GM21825 (cell line): ENCODE results near the gene CSGALNACT2.
"Not testable (repeated sequence)": the region's sequence is repeated elsewhere in the genome, so short reads cannot be mapped to it uniquely, and the experiment has no call there.

Source experiments
- ATAC-seq: cut with Tn5 transposase; IDR thresholded peaks from one replicate; pipeline ENCODE4 v1.9.1; 2021; ENCODE audit warnings: mild to moderate bottlenecking, moderate library complexity; ENCODE audit not compliant: unreplicated experiment

The CSGALNACT2 gene

DNA sequence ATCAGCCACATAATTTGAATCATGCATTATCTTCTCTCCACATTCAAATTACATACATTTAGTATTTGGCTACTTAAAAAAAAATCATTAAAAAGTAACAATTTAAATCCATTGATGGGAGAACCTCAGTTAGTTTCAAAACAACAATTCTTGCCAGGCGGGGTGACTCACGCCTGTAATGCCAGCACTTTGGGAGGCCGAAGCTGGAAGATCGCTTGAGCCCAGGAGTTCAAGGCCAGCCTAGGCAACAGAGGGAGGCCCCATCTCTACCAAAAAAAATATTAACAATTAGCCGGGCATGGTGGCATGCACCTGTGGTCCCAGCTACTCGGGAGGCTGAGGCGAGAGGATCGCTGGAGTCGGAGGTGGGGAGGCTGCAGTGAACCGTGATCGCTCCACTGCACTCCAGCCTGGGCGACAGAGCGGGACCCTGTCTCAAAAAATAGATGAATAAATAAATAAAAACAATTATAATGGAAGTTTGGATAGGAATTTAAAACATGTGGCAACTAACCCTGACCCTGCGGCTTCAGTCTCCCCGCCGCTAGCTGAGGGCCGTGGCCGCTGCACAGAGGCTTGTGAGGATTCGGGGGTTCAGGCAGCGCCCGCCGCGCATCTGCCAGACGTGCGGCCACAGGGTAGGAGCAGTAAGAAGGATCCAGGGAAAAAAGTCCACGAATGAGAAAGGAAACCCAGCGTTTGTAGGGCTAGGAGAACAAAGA is 1.1 kb upstream of the CSGALNACT2 start:
- no peak for ATAC-seq

DNA sequence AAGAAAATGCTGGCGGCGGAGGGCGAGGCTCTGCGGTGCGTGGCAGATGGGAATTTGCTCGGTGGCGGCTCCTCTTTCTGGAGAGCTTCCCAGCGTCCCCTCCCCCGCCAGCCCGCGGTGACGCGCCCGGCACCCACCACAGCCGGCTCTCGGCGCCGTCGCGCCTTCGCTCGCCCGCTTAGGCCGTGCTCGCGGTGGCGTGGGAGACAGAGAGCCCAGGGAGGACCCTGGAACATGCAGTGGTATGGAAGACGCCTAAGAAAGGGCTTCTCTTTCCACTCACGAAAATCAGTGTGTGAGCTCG is 576 bp upstream of the CSGALNACT2 start:
- ATAC-seq: peak; percentile 26

DNA sequence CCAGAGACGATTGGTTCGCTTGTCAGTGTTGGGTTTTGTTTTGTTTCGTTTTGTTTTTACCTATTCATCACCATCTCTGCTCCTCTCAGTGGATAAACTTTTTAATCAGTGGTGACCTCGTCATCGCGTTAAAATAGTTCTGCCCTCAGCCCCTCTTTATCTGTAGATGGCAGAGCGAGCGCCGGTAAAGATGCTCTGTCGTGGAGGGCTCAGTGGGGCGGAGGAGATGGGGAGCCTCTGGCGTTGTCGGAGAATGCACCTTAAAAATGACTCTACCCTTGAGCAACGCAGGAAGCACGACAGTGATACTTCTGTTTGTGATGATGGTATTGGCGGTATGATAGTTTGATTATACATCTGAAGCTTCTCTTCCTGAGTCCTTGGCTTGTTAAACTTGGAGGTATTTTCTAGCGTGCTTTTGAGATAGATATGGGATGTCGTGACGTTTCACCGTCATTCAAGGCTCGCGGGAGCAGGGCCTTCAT is 554 bp downstream of the CSGALNACT2 start:
- peak; percentile 37 for ATAC-seq

DNA sequence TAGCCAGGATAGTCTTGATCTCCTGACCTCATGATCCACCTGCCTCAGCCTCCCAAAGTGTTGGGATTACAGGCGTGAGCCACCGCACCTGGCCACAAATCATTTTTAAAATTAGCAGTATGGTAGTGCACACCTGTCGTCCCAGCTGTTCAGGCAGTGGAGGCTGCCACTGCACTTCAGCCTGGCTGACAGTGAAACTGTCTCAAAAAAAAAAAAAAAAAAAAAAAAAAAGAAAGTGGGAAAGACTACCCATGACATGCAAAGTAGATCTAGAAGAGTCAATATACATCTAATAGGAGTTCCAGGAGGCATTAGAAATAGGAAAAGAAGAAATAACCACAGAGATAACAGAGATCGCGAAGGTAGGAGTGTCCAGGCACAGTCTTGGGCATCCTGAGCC is 3.2 kb downstream of the CSGALNACT2 start:
- ATAC-seq: no peak

DNA sequence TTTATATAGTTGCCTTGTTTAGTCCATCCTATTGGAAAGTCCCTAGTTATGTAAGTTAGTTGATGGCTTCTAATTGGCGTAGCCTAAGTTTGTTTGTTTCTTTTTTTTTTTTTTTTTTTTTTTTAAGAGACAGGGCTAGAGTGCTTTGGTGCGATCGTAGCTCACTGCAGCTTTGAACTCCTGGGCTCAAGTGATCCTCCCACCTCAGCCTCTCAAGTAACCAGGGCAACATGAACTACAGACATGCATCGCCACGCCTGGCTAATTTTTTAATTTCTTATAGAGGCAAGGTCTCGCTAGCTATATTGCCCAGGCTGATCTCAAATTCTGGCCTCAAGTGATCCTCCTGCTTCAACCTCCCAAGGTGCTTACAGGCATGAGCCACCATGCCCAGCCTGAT is 7.1 kb downstream of the CSGALNACT2 start:
- ATAC-seq: no peak

DNA sequence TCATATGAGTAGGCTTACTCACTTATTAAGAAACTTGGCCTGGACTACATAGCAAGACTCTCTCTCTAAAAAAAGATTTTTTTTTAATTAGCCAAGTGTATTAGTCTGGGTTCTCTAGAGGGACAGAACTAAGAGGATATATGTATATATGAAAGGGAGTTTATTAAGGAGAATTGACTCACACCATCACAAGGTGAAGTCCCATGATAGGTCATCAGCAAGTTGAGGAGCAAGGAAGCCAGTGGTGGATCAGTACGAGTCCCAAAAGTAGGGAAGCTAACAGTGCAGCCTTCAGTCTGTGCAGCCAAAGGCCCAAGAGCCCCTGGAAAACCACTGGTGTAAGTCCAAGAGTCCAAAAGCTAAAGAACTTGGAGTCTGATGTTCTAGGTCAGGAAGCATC is 7.7 kb downstream of the CSGALNACT2 start:
- not testable (repeated sequence) for ATAC-seq

DNA sequence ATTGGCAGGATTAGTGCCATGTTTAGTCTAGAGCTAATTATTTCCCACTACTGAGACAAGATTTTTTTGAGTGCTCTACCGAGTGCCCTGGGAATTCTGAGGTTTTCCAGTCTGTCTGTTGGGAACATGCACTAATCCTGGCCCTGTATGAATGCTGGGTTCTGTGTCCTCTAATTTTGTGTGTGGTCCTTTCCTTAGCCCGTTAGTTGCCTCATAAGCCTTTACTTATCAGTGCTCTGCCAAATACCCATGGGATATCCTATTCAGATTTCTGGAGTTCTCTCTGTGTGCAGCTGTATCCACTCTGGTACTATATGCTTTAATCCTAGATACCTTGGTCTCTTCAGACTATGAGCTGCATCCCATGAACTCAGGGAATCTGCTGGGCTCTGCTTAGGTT is 13.1 kb downstream of the CSGALNACT2 start:
- ATAC-seq: no peak

DNA sequence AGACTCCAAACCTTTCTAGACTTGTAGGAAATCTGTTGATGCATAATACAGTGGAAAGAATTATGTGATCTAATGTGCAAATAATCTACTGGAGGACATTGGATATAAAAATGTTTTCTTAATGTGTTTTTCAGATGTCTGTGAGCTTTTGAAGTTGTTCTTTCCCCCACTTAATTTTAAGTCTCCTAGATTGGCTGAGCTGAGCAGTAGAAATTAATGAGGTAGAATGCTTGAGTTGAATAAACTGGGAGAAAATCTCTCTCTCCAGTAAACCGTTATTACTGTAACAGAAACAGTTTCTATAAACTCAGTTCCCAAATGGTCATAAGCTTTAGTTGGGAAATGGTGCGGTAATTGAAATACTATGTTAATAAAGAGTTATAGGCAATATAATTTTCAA is 15.7 kb downstream of the CSGALNACT2 start:
- no peak for ATAC-seq

DNA sequence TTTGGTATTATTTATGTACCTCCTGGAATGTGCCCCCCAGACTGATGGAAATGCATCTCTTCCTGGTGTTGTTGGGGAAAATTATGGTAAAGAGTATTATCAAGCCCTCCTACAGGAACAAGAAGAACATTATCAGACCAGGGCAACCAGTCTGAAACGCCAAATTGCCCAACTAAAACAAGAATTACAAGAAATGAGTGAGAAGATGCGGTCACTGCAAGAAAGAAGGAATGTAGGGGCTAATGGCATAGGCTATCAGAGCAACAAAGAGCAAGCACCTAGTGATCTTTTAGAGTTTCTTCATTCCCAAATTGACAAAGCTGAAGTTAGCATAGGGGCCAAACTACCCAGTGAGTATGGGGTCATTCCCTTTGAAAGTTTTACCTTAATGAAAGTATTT is 17.0 kb downstream of the CSGALNACT2 start:
- ATAC-seq: no peak

DNA sequence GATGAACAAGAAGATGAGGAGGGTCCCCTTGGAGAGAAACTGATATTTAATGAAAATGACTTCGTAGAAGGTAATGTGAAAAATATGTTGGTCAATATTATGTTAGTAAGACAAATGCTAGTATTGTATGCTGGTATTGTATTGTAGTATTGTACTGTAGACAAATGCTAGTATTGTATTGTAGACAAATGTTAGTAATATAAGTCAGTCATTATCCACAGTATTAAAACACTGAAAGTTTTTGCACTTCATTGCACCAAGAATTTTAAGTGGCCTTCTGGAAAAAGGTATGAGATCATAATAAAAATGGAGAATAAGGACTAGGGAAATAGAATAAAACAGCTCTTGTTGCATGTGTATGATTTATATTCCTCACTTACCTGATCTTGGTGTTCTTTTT is 17.5 kb downstream of the CSGALNACT2 start:
- ATAC-seq: no peak

DNA sequence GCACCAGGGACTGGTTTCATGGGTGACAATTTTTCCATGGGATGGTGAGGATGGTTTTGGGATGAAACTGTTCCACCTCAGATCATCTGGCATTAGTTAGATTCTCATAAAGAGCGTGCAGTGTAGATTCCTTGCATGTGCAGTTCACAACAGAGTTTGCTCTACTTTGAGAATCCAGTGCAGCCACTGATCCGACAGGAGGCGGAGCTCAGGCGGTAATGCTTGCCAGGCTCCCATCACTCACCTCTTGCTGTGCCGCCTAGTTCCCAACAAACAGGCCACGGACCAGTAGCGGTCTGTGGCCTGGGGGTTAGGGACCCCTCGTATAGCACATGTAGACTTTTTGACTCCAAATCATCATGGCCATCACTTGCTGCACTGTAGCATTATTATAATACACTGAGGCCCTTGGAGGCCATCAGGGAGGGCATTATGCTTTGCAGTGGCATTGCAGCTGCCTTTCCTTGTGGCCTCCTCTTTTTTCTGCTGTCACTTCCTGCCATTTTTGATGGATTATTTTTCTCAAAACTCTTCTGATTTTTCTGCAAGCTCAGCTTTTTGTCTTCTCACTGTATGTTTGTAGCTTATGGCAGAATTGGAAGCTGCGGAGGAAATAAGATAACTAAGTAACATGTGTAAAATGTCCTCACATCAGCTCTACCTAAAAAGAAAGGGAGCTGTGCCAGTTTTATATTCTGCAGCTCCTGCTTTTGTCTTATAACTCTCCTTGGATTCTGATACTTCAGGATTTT is 18.5 kb downstream of the CSGALNACT2 start:
- no peak for ATAC-seq

DNA sequence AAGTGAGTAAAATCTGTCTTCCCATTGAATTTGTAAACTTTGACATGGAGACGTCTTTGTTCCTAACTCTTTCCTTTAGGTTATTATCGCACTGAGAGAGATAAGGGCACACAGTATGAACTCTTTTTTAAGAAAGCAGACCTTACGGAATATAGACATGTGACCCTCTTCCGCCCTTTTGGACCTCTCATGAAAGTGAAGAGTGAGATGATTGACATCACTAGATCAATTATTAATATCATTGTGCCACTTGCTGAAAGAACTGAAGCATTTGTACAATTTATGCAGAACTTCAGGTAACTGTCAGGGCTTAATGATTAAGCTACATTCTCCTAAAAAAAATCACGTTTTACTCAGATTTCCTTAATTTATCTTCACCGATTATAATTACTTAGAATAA is 20.4 kb downstream of the CSGALNACT2 start:
- ATAC-seq: no peak

DNA sequence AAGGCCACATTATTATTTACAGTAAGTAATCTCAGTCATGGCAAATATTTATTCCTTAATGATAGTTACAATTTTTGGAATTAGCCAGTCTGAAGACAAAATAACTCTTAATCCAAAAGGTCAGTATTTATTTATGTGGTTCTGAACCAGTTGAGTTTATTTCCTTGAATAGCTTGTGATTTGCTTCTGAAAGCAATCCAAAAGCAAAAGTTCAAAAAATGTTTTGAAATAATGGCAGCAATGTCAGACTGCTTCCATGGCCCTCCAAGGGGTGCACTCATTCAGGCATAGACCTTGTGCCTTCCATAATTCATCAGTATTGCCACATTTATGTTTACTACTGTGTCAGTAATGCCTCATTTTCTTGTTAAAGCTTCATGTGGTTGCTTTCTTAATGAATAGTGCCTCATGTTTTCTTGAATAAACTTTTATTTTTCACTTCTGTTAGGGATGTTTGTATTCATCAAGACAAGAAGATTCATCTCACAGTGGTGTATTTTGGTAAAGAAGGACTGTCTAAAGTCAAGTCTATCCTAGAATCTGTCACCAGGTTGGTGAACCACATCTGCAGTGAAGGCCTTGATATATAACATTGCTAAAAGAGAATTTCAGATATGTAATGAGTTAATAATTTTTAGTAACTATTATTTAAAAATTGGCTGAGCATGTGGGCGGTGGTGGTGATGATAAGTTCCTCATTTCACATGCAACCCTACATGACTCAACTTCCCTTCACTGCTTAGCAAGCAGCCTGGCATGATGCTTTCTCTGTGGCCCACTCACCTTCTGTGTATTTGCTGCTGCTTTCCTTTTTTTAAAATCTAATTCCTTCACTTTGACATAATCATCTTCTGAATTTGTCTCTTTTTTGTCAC is 22.0 kb downstream of the CSGALNACT2 start:
- ATAC-seq: peak; percentile 48

DNA sequence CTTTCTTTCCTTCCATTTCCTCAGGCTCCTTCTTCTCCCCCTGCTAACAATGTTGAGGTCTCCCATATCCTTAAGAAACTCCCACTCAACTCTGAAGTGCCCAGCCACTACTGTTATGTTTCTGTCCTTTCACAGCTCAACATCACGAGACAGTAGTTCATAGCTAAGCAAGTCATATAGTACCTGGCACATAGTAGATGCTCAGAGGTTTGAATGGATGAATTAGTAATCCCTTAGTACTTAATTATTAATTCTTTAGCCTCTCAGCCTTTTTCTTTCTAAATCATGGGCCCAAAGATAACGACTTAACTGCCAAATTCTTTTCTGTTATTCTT is 22.6 kb downstream of the CSGALNACT2 start:
- peak; percentile 66 for ATAC-seq

DNA sequence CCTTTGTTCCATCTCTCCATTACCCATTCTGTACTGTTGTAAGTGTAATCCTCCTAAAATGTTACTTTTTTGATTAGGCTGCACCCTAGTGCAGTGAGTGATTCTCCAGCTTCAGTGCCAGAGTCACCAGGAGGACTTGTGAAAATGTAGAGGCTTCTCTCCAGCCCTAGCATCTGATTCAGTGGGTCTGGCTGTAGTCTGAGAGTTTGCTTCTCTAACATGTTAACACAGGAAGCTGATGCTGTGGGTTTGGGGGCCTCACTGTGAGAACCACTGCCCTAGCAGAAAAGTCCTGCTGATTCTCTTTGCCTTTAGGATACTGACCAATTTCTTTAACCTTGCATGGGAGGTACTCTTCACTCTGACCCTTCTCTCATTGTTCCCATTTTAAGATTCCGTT is 24.4 kb downstream of the CSGALNACT2 start:
- no peak for ATAC-seq

DNA sequence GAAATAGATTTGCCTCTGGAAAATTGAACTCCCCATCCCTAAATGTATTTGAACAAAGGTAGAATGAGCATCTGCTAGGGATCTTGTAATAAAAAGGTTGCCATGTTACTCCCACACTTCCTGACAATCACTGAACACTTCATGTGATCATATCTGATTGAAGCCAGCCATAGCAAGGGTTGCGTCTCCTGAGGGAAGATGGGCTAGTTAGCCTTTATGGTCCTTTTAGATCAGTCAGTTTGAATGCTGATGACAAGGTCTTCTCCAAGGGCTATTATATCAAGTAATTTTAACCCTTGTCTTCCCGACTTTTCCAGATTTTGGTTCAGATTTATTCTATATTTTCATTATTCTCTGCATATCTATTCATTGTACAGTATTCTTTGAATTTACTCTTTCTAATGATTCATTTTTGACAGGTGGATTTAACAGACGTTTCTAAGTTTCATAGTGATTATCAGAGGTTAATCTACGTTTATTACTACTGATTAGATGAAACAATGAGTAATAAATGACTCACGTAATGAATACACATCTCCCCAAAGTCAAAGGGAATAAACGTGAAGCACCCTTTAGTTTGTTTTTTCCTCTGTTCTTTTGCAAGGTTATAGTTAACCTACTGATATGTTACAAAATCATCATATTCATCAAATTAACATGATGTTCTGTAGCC is 28.1 kb downstream of the CSGALNACT2 start:
- ATAC-seq: no peak

DNA sequence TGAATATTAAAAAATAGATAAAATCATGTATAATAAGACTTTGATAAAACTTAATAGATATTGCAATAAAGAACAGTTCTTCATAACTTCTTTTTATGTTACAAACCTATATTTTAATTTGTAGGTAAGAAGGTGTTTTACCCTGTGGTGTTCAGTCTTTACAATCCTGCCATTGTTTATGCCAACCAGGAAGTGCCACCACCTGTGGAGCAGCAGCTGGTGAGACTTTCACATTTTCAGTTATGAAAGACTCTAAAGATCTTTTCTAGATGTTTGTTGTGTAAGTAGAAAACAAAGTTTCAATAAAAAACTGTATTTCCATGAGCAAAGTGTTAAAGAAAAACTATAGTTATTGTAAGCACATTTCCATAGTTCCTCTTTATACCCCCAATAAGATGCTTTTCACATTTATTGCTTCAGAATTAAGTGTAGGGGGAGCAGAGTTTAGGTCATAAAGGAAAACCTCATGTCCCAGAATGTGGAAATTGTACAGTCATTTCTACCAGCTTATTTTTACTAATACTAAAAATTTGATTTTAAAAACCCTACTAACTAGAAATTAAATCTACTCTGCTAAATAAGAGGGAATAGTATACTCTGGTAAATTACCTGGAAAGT is 28.7 kb downstream of the CSGALNACT2 start:
- no peak for ATAC-seq

DNA sequence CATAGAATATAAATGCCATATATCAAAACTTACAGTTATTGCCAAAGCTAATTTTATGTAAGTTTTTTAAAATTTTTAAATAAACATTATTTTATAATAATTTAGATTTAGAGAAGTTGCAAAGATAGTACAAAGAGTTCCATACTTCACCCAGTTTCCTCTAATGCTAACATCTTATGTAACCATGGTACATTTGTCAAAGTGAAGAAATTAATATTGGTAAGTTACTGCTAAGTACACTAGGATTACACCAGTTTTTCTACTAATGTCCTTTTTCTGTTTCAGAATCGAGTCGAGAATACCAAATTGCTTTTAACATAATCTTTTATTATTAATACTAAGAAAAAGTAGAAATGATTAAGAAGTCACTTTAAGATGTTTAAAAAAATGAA is 29.2 kb downstream of the CSGALNACT2 start:
- no peak for ATAC-seq

DNA sequence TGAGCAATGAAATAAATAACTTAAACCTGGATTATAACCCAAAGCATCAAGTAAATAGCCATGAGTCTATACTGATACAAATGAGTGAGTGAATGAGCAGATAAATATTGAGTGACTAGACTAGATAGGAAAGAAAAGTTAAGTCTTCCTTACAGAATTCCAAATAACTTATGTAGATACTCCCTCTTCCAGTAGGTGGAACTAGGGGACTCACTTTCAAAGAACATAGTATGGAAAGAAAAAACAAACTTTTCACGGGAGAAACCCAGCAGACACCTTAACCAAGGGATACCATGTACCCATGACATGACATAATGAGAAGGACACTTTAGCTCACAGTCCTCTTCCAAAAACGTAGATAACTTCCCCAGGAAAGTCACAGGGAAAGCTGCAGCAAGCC is 32.2 kb downstream of the CSGALNACT2 start:
- ATAC-seq: no peak

DNA sequence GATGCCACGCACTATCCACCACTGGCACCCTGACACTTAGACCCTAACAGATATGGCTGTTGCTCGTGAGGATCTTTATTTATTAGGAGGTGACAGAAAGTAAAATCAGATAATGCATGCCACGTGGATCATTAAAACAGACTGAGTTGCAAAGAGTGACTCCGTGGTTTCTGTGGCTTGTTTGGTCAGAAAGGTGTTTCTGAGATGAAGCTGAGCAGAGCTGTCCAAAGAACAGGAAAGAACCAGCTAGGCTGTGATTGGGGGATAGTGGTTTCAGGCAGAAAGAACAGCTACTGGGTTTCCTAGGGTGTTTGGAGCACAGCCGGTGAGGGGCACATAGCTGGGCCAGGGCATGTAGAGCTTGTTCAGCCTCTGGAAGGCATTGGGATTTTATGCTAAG is 34.4 kb downstream of the CSGALNACT2 start:
- ATAC-seq: no peak

DNA sequence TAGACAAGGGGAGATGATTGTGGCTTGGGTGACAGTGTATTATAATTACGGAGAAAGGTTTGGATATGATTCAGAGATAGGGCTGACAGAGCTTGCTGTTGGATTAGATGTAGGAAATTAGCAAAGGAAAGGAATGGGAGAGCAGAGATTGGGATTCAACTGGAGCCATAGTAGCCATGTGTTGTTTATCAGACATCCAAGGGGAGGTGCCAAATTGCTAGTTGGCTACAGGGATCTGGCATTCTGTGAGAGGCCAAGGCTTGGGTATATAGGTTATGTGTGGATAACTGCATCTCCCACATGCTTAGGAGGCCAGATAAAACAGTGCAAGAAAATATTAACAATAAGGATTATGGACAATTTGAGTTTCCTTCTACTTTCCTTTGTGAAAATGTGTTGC is 34.9 kb downstream of the CSGALNACT2 start:
- ATAC-seq: no peak
